HCEC 1CT (cell line): ENCODE data around the gene AKIRIN2.
"Not testable (repeated sequence)": the region's sequence is repeated elsewhere in the genome, so short reads cannot be mapped to it uniquely, and the experiment has no call there.

Experiments
- DNase-seq: peaks from one replicate; pipeline ENCODE4 v3.0.0-alpha.2; 2017

The AKIRIN2 gene

GRCh38 chr6:87718662-87719433 is 16.8 kb upstream of the AKIRIN2 start:
- peak; percentile 53 for DNase-seq

GRCh38 chr6:87716928-87717614 is 15.0 kb upstream of the AKIRIN2 start:
- no peak for DNase-seq

DNA sequence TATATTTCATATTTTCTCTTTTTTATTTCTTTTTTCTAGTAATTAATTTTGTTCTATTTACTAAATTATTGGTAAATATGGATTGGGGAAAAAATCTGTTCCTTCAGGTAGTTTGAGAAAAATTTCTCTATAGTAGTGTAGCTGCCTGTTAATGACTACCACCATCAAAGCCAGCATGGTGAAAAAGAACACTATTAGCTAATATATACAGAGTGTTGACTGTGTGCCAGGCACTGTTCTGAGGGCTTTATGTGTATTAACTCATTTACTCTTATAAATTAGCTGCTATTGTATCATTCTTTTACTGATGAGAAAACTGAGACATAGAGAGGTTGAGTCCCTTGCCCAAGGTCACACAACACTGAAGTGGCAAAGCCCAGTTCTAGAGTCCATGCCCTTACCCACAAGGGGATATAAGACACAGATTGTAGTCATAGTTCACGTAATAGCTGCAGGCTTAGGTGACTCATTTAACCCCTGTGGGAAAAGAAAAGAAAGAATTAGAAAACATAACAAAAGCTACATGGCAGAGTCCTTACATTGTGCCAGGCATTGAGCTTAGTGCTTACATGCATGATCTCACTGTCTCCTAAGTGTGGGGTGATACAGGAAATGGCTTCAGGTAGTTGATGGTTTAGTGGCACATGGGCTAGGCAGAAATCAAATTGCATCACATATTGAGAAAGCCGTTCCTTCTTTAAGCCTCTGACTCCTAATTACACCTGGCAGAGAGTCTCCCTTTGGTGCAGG is 12.2 kb upstream of the AKIRIN2 start:
- DNase-seq, result peak; percentile 78

- DNase-seq, result not testable (repeated sequence)
These were observed 10.7 kb upstream of the AKIRIN2 start for GRCh38 chr6:87712713-87713112.

DNA sequence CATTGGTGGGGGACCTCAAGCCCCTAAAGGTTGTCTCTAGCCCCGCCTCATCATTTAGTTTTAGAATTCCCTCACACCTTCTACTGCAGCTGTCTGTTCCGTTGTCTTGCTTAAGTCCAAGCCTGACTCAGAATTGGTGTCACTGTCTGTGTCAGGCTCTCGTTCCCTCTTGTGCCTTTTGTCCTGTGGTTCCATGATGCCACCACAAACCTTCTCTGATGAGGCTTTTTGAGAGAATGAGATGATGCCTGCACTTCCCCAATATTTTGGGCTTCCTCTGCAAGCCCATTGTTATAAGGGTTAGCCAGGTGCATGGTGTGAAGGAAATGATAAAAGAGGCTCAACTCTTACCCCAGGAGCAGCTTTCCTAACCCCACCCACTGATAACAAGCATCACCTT is 8.1 kb upstream of the AKIRIN2 start:
- no peak for DNase-seq

DNA sequence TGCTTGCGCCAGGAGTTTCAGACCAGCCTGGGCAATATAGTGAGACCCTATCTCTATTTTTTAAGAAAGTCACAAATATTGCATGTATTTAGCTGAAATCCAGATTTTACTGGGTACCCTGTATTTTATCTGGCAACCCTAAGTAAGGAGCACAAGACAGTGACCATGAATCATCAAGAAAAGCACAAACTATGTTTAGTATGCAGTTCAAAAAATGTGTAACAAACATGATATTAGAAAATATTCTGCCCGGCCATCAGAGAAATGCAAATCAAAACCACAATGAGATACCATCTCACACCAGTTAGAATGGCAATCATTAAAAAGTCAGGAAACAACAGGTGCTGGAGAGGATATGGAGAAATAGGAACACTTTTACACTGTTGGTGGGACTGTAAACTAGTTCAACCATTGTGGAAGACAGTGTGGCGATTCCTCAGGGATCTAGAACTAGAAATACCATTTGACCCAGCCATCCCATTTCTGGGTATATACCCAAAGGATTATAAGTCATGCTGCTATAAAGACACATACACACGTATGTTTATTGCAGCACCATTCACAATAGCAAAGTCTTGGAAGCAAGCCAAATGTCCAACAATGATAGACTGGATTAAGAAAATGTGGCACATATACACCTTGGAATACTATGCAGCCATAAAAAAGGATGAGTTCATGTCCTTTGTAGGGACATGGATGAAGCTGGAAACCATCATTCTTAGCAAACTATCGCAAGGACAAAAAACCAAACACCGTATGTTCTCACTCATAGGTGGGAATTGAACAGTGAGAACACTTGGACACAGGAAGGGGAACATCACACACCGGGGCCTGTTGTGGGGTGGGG is 6.8 kb upstream of the AKIRIN2 start:
- DNase-seq, result not testable (repeated sequence)

DNA sequence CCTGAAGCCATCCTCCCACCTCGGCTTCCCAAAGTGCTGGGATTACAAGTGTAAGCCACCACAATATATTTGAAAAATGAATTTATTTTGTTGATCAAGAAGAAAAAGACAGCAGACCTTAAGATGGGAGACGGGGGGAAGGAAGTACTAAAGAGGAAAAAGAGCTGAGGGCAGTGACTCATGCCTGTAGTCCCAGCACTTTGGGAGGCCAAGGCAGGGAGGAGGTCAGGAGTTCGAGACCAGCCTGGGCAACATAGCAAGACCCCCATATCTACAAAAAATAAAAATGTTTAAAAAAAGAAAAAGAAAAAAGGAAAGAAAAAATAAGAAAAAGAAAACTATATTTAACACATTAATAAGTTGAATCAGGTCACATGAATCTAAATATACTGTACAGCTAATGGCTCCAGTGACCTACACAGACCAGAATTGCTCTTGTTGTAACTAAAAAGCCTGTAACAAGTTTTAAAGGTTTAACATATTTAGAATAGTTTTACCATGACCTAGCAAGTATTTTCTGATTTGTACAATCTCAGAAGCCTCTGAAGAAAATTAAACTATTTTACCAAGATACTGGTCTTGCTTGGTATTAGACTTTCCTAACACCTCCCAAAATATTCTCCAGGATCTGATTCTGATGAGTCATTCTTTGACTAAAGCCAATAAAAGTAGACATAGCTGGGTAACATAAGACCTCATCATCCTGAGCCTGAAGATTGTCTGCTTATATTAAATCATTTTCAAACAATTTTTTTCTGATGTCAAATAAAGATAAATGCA is 4.3 kb upstream of the AKIRIN2 start:
- peak; percentile 80 for DNase-seq

DNA sequence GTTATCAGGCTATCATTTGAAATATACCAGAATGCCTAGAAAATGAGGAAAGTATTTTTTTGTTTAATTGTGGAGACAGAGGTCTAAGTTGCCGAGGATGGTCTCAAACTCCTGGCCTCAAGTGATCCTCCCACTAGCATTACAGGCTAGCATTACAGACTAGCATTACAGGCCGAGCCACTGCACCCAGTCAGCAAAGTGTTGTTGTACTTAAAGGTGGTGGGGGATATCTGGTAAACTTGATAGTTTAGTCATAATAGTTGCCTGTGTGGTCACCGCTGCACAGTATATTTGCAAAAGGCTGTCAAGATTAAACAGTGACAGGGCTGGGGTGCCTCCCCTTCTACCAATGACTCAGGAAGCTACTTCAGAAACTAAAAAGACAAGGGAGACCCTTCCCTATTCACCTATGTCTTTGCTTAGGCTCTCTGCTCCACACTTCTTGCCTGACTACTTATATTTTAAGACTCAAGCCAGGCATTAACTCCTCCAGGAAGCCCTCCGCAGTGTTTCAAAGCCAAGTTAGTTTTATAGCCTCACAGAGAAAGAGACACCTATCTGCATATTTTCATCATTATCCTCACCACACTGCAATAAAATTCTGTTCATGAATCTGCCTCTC is 3.1 kb upstream of the AKIRIN2 start:
- DNase-seq, result peak; percentile 33

- DNase-seq, result peak; percentile 46
These were observed 1.0 kb upstream of the AKIRIN2 start for GRCh38 chr6:87703039-87703438.

DNA sequence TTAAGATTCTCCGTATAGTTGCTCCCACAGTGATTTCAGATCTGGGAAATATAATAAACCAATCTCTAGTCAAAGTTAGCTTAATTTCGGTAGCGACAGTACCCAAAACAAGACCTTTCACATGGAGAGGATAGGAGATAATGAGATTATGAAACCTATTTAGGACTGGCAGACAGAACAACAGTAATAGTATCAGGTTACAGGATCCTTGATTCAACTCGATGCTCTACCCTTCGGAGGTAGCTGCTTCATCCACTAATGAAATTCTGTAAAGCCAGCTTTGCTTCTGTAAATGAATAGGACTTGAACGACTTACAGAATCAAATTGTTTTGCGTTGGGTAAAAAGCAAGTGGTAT is 534 bp upstream of the AKIRIN2 start:
- DNase-seq, result peak; percentile 69

DNA sequence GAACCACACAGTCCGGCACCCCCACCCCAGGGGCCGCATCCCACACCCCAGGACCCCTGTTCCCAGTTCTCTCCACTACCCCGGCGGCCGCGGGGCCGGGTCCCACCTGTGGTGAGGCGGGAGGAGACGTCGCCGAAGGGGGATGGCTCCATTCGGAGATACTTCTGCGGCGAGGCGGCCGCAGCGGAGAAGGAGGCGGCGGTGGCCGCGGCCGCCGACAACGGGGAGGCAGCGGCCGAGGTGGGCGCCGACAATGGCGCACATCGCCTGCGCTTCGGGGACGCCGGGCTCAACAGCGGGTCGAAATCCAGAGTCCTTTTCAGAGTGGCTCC is 723 bp downstream of the AKIRIN2 start:
- DNase-seq, result no peak

DNA sequence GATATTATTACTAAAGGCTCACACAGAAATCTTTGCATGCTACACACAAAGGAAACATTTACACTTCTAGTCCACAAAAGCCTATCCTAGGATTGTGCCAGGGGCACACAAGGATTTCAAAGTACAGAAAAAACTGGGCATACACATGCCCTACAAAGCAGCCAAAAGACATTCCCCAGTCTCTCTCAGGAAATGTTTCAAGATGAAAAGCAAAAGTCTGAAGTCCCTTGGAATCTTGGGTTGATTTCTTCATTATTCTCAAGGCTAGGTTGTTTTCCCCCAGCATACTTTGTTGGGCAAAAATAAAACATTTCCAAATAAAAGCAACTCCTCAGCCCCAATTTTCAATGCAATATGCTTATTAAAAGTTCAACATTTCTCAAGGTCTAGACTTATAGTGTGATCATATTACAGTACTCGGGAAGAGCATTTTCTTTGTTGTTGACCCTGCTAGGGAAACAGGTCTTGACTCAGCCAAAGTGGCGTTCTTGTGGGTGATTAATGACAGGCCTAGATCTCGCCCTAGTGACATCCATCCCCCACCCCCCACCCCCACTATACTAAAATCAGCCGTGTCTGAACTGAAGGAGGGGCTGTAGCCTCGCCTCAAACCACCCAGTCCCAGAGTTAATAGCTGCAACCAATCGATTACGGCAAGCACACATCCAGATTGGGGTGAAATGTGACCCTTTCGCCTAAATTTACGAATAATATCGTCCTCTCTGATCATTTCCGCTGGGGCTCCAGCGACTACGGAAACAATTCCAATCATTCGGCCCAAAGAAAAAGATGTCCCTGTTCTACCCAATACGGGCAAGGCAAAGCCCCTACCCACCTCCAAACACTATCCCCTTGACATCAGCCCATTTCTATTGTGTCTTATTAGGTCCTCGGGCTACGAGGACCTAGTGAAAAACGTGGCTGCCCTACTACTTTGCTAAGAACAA is 1.4 kb downstream of the AKIRIN2 start:
- DNase-seq, result peak; percentile 89

DNA sequence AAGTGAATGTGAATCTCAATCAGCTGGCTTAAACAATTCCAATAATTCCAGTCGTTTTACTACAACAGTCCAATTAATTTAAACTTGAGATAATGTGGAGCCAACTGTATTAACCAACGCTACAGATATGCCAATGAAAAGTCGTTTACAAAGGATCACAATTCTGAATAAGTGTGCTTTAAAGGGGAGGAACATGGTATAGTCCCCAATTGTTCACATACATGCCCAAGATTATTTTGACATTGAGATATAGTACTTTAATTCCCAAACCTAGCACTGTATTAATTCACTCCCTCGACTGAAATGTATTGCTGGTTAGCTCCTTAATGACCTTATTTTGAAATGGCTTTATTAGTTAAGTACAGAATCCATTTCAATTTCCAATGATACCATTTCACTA is 2.5 kb downstream of the AKIRIN2 start:
- DNase-seq, result no peak

DNA sequence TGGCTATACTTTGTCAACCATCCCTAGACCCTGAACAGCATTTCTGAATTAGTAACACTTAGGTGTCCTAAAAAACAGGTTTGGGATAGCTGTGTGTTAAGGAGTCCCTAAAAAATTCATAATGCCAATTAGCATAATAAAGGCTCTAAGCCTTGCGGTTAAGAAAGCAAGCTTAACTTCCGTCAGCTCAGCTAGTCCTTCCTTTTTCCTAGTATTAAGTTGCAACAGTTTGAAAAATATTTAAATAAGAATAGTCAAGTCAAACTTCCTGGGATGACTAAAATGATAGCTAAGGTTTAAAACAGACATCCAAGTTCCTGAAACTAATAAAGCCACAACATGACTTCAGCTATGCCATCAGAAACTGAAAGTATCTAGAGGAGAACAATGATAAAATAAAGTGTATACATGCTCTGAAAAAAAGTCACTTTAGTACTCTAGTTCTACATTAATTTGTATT is 3.5 kb downstream of the AKIRIN2 start:
- DNase-seq, result no peak

- peak; percentile 70 for DNase-seq
These were observed 4.2 kb downstream of the AKIRIN2 start for GRCh38 chr6:87697581-87698546.

- DNase-seq, result not testable (repeated sequence)
These were observed 5.2 kb downstream of the AKIRIN2 start for GRCh38 chr6:87696817-87697216.

GRCh38 chr6:87692086-87692485 is 9.9 kb downstream of the AKIRIN2 start:
- no peak for DNase-seq

DNA sequence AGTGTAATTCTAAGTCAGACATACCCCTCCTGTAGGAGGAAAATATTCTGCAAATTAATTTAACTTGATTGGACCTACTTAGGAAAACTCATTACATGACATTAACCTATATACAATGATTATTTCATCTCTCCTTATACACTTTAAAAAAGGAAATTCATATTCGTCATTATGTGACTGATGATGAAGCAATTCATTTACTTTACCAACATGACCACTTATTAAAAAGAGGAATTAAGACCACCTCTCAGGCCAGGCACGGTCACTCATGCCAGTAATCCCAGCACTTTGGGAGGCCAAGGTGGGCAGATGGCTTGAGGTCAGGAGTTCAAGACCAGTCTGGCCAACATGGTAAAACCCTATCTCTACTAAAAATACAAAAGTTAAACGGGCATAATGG is 11.6 kb downstream of the AKIRIN2 start:
- DNase-seq, result no peak

- not testable (repeated sequence) for DNase-seq
These were observed 14.1 kb downstream of the AKIRIN2 start for GRCh38 chr6:87687893-87688292.
